MM.1S (cell line): ENCODE results near the gene TEX13D.

Experiments used
- EZH2phosphoT487 ChIP-seq: fragments of 300-600 bp; sonication (generic); IDR thresholded peaks from 2 replicates; pipeline ENCODE4 v1.6.1; 2018; ENCODE audit warnings: antibody characterized with exemption, low read length
- TF ChIP-seq, protein P1 (sequence below): fragments of 300-600 bp; sonication (generic); IDR thresholded peaks from 2 replicates; pipeline ENCODE4 v1.5.1; 2016; ENCODE audit warnings: antibody characterized with exemption, low read length, mixed read lengths

- no peak for TF ChIP-seq EZH2phosphoT487
- TF ChIP-seq, protein P1, sequence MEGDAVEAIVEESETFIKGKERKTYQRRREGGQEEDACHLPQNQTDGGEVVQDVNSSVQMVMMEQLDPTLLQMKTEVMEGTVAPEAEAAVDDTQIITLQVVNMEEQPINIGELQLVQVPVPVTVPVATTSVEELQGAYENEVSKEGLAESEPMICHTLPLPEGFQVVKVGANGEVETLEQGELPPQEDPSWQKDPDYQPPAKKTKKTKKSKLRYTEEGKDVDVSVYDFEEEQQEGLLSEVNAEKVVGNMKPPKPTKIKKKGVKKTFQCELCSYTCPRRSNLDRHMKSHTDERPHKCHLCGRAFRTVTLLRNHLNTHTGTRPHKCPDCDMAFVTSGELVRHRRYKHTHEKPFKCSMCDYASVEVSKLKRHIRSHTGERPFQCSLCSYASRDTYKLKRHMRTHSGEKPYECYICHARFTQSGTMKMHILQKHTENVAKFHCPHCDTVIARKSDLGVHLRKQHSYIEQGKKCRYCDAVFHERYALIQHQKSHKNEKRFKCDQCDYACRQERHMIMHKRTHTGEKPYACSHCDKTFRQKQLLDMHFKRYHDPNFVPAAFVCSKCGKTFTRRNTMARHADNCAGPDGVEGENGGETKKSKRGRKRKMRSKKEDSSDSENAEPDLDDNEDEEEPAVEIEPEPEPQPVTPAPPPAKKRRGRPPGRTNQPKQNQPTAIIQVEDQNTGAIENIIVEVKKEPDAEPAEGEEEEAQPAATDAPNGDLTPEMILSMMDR, result no peak
These were observed 40.9 kb downstream of the TEX13D start for GRCh38 chrX:124373348-124373747.
